GM23338 (cell line): Measurements from ENCODE around the gene ANKZF1. TPM values are rescaled to one million over a fixed set of nuclear protein-coding genes. Genes with fewer than 3 reads are reported as not detected.
A peak's percentile ranks its signal among the peaks of the same experiment; 100 is the strongest.

Experiments used
- ATAC-seq: fragments of 200-7000 bp; cut with Tn5 transposase; 3 replicates; pipeline ENCODE4 v1.9.1; 2020
- DNase-seq: peaks from one replicate; pipeline ENCODE4 v3.0.0-alpha.2; 2015; ENCODE audit warnings: low spot score
- H2AFZ ChIP-seq: fragments of 200-600 bp; sonication (generic); 2 replicates; pipeline ENCODE4 v1.8.0; 2016; ENCODE audit warnings: antibody characterized with exemption, mild to moderate bottlenecking, moderate library complexity
- H3F3A ChIP-seq: fragments of 200-600 bp; sonication (generic); replicated peaks from 2 replicates; pipeline ENCODE4 v1.8.0; 2017; ENCODE audit warnings: antibody characterized with exemption, mixed run types, low read depth
- H3K27ac ChIP-seq: fragments of 200-600 bp; sonication (generic); 2 replicates; pipeline ENCODE4 v1.6.1; 2016; ENCODE audit warnings: low read depth
- H3K27me3 ChIP-seq: fragments of 200-600 bp; sonication (generic); 2 replicates; pipeline ENCODE4 v1.8.0; 2016; ENCODE audit warnings: mild to moderate bottlenecking, mixed run types, moderate library complexity; ENCODE audit not compliant: insufficient read depth
- H3K36me3 ChIP-seq: fragments of 200-600 bp; sonication (generic); 2 replicates; pipeline ENCODE4 v1.8.0; 2016; ENCODE audit warnings: mild to moderate bottlenecking; ENCODE audit not compliant: insufficient read depth
- H3K4me1 ChIP-seq: fragments of 200-600 bp; sonication (generic); 2 replicates; pipeline ENCODE4 v1.8.0; 2016; ENCODE audit warnings: mild to moderate bottlenecking, moderate library complexity; ENCODE audit not compliant: insufficient read depth
- H3K4me2 ChIP-seq: fragments of 200-600 bp; sonication (generic); 2 replicates; pipeline ENCODE4 v1.7.1; 2017; ENCODE audit warnings: mixed run types
- H3K4me3 ChIP-seq: fragments of 200-600 bp; sonication (generic); 2 replicates; pipeline ENCODE4 v1.6.1; 2016; ENCODE audit warnings: mixed run types
- H3K79me2 ChIP-seq: fragments of 200-600 bp; sonication (generic); replicated peaks from 2 replicates; pipeline ENCODE4 v1.8.0; 2017; ENCODE audit warnings: mild to moderate bottlenecking; ENCODE audit not compliant: insufficient read depth
- H3K9me2 ChIP-seq: fragments of 200-600 bp; sonication (generic); 2 replicates; pipeline ENCODE4 v1.8.0; 2017; ENCODE audit not compliant: insufficient read depth
- H4K20me1 ChIP-seq: fragments of 200-600 bp; sonication (generic); replicated peaks from 2 replicates; pipeline ENCODE4 v1.8.0; 2017; ENCODE audit warnings: mild to moderate bottlenecking; ENCODE audit not compliant: insufficient read depth
- H3K27ac Mint-ChIP-seq: 2 replicates; pipeline ENCODE4 v1.8.0; 2020; ENCODE audit warnings: inconsistent platforms, mild to moderate bottlenecking, moderate library complexity, mixed read lengths
- H3K27me3 Mint-ChIP-seq: 3 replicates; pipeline ENCODE4 v1.8.0; 2022; ENCODE audit warnings: low read depth, mild to moderate bottlenecking, moderate library complexity, mixed read lengths, inconsistent platforms; ENCODE audit not compliant: insufficient read depth, poor library complexity
- H3K36me3 Mint-ChIP-seq: 3 replicates; pipeline ENCODE4 v1.8.0; 2021; ENCODE audit warnings: low read depth, mild to moderate bottlenecking, inconsistent platforms, moderate library complexity, mixed read lengths
- H3K4me1 Mint-ChIP-seq: 3 replicates; pipeline ENCODE4 v1.8.0; 2020; ENCODE audit warnings: mild to moderate bottlenecking, inconsistent platforms, mixed read lengths
- H3K4me3 Mint-ChIP-seq: 3 replicates; pipeline ENCODE4 v1.8.0; 2021; ENCODE audit warnings: moderate library complexity, mild to moderate bottlenecking, inconsistent platforms, mixed read lengths
- H3K9me3 Mint-ChIP-seq: 3 replicates; pipeline ENCODE4 v1.8.0; 2020; ENCODE audit warnings: moderate library complexity, mild to moderate bottlenecking, inconsistent platforms, mixed read lengths
- EZH2 ChIP-seq: fragments of 200-600 bp; sonication (generic); IDR thresholded peaks from one replicate; pipeline ENCODE4 v1.8.0; 2017; ENCODE audit warnings: antibody characterized with exemption, mild to moderate bottlenecking, low read depth; ENCODE audit not compliant: unreplicated experiment
- EZH2phosphoT487 ChIP-seq: fragments of 200-600 bp; sonication (generic); IDR thresholded peaks from one replicate; pipeline ENCODE4 v1.8.1; 2018; ENCODE audit warnings: antibody characterized with exemption; ENCODE audit not compliant: unreplicated experiment
- ZNF462 ChIP-seq: fragments of 250-450 bp; sonication (Bioruptor Pico); IDR thresholded peaks from 2 replicates; pipeline ENCODE4 v1.5.0; 2020; ENCODE audit warnings: mild to moderate bottlenecking, moderate library complexity
- polyA plus RNA-seq: library from polyadenylated mRNA; unstranded; fragments of >200 nt; fragmentation: Nextera tagmentation; extraction: Ambion mirVana; gene quantifications from 2 replicates; pipeline ENCODE4 v1.2.1, GENCODE V29; 2016
- total RNA-seq: library from RNA; depleted of rRNA; stranded (reverse); fragments of >200 nt; shearing (Covaris generic); gene quantifications from 2 replicates; pipeline ENCODE4 v1.2.3, GENCODE V29; 2014

ANKZF1 gene
- total and polyA plus RNA-seq, 2 experiments from 2014 or later: 29.9 to 61.9 TPM

GRCh38 chr2:219274361-219274921 is 44.8 kb downstream of the ANKZF1 start:
- TF ChIP-seq ZNF462 (no peak), EZH2 (no peak), EZH2phosphoT487 (no peak)
- no peaks in the 10 kb centered on the region for H3K36me3 Mint-ChIP-seq
- Histone ChIP-seq H3F3A (no peaks in the 10 kb centered on the region), H3K4me1 (peaks cover 28% of the 10 kb centered on the region), H3K79me2 (no peaks in the 10 kb centered on the region), H3K27ac (no peak overlapping the region), H3K9me2 (no peaks in the 10 kb centered on the region), H3K4me3 (no peak overlapping the region; the same call in 1 of the 2 replicates), H3K27me3 (no peaks in the 10 kb centered on the region), H4K20me1 (no peaks in the 10 kb centered on the region), H3K4me2 (peak overlapping the region; percentile 69), H3K36me3 (no peaks in the 10 kb centered on the region), H2AFZ (peak overlapping the region; percentile 69; the same call in 1 of the 2 replicates)
- H3K4me3 Mint-ChIP-seq: no peak overlapping the region; the same call in 2 of the 3 replicates
- H3K27ac Mint-ChIP-seq: no peak overlapping the region
- peak; percentile 72 for DNase-seq
- H3K4me1 Mint-ChIP-seq: peaks cover 35% of the 10 kb centered on the region
- peaks cover 28% of the 10 kb centered on the region for H3K27me3 Mint-ChIP-seq
- H3K9me3 Mint-ChIP-seq: no peaks in the 10 kb centered on the region
- ATAC-seq: peak; percentile 8
